H1 (cell line): Measurements from ENCODE around the gene ASIP. TPM values are rescaled to one million over a fixed set of nuclear protein-coding genes. Genes with fewer than 3 reads are reported as not detected.

Experiments used
- CHD1 ChIP-seq: IDR thresholded peaks from 2 replicates; pipeline ENCODE4 v1.6.1; 2012; ENCODE audit warnings: low read depth, low read length, improper control_type of control experiment
- polyA plus RNA-seq, 7 experiments: library from polyadenylated mRNA; depleted of rRNA in 3 of 7; stranded (reverse) in 5 of 7; unstranded in 2 of 7; fragments of >200 nt in 5 of 7; fragments of 200-250 nt in 2 of 7; gene quantifications; 1 replicate in 5 of 7; 2 replicates in 1 of 7; 4 replicates in 1 of 7; pipeline versions ENCODE4 v1.2.1 to v1.2.3, GENCODE V29; 2011 to 2013; ENCODE audit warnings: missing spikeins in 2 of 7, mixed read lengths in 2 of 7
- total RNA-seq: library from RNA; stranded (reverse); fragmentation: NEBNext Ultra II Directional; extraction: Animal tissue kit (Norgen Biotek cat#: 25700); gene quantifications from 2 replicates; pipeline ENCODE4 v1.2.1, GENCODE V29; 2021
- TF ChIP-seq, protein P1 (sequence below): fragments of 300-600 bp; sonication (generic); IDR thresholded peaks from 2 replicates; pipeline ENCODE4 v1.7.1; 2012; ENCODE audit warnings: low read length, moderate library complexity, mild to moderate bottlenecking, inconsistent platforms; ENCODE audit not compliant: insufficient replicate concordance

ASIP gene
- total and polyA plus RNA-seq, 2 of the 8 experiments (the other 6 are each of a cell fraction or from before 2014, with no cell fraction given) = not detected

DNA sequence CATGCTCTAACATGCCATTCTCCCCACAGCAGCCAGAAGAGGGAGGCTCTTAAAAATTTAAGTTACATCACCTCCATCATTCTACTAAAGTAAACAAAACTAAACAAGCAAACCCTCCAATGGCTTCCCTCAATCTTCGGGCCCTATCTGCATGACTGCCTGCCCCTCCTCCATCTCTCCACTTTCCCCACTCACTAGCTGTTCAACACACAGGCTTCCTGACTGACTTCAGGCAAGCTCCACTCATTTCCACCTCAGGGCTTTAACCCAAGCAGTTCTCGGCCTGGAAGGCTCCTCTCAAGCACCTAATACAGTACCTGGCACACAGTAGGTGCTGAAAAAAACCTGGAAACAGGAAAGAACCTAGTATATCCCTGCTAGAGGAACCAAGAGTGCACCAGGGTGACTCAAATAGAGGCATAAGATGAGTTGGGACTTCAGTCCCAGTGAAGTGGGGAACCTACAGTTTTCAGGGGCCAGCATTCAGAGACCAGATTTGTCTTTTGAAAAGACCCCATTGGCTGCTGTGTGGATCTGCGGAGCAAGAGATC lies 59.1 kb downstream of the ASIP start (continued):
- TF ChIP-seq, protein P1, sequence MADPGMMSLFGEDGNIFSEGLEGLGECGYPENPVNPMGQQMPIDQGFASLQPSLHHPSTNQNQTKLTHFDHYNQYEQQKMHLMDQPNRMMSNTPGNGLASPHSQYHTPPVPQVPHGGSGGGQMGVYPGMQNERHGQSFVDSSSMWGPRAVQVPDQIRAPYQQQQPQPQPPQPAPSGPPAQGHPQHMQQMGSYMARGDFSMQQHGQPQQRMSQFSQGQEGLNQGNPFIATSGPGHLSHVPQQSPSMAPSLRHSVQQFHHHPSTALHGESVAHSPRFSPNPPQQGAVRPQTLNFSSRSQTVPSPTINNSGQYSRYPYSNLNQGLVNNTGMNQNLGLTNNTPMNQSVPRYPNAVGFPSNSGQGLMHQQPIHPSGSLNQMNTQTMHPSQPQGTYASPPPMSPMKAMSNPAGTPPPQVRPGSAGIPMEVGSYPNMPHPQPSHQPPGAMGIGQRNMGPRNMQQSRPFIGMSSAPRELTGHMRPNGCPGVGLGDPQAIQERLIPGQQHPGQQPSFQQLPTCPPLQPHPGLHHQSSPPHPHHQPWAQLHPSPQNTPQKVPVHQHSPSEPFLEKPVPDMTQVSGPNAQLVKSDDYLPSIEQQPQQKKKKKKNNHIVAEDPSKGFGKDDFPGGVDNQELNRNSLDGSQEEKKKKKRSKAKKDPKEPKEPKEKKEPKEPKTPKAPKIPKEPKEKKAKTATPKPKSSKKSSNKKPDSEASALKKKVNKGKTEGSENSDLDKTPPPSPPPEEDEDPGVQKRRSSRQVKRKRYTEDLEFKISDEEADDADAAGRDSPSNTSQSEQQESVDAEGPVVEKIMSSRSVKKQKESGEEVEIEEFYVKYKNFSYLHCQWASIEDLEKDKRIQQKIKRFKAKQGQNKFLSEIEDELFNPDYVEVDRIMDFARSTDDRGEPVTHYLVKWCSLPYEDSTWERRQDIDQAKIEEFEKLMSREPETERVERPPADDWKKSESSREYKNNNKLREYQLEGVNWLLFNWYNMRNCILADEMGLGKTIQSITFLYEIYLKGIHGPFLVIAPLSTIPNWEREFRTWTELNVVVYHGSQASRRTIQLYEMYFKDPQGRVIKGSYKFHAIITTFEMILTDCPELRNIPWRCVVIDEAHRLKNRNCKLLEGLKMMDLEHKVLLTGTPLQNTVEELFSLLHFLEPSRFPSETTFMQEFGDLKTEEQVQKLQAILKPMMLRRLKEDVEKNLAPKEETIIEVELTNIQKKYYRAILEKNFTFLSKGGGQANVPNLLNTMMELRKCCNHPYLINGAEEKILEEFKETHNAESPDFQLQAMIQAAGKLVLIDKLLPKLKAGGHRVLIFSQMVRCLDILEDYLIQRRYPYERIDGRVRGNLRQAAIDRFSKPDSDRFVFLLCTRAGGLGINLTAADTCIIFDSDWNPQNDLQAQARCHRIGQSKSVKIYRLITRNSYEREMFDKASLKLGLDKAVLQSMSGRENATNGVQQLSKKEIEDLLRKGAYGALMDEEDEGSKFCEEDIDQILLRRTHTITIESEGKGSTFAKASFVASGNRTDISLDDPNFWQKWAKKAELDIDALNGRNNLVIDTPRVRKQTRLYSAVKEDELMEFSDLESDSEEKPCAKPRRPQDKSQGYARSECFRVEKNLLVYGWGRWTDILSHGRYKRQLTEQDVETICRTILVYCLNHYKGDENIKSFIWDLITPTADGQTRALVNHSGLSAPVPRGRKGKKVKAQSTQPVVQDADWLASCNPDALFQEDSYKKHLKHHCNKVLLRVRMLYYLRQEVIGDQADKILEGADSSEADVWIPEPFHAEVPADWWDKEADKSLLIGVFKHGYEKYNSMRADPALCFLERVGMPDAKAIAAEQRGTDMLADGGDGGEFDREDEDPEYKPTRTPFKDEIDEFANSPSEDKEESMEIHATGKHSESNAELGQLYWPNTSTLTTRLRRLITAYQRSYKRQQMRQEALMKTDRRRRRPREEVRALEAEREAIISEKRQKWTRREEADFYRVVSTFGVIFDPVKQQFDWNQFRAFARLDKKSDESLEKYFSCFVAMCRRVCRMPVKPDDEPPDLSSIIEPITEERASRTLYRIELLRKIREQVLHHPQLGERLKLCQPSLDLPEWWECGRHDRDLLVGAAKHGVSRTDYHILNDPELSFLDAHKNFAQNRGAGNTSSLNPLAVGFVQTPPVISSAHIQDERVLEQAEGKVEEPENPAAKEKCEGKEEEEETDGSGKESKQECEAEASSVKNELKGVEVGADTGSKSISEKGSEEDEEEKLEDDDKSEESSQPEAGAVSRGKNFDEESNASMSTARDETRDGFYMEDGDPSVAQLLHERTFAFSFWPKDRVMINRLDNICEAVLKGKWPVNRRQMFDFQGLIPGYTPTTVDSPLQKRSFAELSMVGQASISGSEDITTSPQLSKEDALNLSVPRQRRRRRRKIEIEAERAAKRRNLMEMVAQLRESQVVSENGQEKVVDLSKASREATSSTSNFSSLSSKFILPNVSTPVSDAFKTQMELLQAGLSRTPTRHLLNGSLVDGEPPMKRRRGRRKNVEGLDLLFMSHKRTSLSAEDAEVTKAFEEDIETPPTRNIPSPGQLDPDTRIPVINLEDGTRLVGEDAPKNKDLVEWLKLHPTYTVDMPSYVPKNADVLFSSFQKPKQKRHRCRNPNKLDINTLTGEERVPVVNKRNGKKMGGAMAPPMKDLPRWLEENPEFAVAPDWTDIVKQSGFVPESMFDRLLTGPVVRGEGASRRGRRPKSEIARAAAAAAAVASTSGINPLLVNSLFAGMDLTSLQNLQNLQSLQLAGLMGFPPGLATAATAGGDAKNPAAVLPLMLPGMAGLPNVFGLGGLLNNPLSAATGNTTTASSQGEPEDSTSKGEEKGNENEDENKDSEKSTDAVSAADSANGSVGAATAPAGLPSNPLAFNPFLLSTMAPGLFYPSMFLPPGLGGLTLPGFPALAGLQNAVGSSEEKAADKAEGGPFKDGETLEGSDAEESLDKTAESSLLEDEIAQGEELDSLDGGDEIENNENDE = no peak
- TF ChIP-seq CHD1 = no peak
